Stimulated activated CD4-positive, alpha-beta T cell treated with anti-CD3 and anti-CD28 coated beads, TNF-alpha, amount 100 ng/mL, for 48 hours (primary cell): ENCODE results near the gene PCDHA2.
"Not testable (repeated sequence)": the region's sequence is repeated elsewhere in the genome, so short reads cannot be mapped to it uniquely, and the experiment has no call there.

Source experiments
- DNase-seq, 3 donors: peaks; one replicate each; pipeline ENCODE4 v3.0.0-alpha.2; 2020; ENCODE audit warnings: low read depth in 3 of 3

The PCDHA2 gene

GRCh38 chr5:140821375-140822280 is 27.0 kb downstream of the PCDHA2 start, which contains the start of gene PCDHA5:
Gene PCDHA5 (plus strand): TSS chr5:140821613.
- DNase-seq = peak in 1 of 3 donors; percentile 23

- no peak for DNase-seq
Measured at GRCh38 chr5:140822281-140822629, 27.6 kb downstream of the PCDHA2 start.

- DNase-seq = not testable (repeated sequence)
Measured at GRCh38 chr5:140822969-140823368, 28.3 kb downstream of the PCDHA2 start.

- DNase-seq = no peak
Measured at GRCh38 chr5:140823475-140823874, 28.8 kb downstream of the PCDHA2 start.

- no peak for DNase-seq
Measured at GRCh38 chr5:140827704-140828361, 33.2 kb downstream of the PCDHA2 start, which contains the start of gene PCDHA6. Gene PCDHA6 (plus strand): TSS chr5:140827960. CDS start chr5:140828092, 132 bp downstream.

GRCh38 chr5:140828362-140828737 is 33.7 kb downstream of the PCDHA2 start:
- no peak for DNase-seq

- DNase-seq = not testable (repeated sequence)
Measured at GRCh38 chr5:140829511-140830501, 35.2 kb downstream of the PCDHA2 start.

GRCh38 chr5:140833993-140834392 is 39.3 kb downstream of the PCDHA2 start, which contains the start of gene PCDHA7:
Gene PCDHA7 (plus strand): TSS chr5:140834269. CDS start chr5:140834384, 115 bp downstream.
- no peak for DNase-seq

- DNase-seq = not testable (repeated sequence)
Measured at GRCh38 chr5:140834439-140835008, 39.9 kb downstream of the PCDHA2 start.

GRCh38 chr5:140835622-140836510 is 41.2 kb downstream of the PCDHA2 start:
- DNase-seq = no peak

GRCh38 chr5:140840978-140841962 is 46.6 kb downstream of the PCDHA2 start, which contains the start of gene PCDHA8:
Gene PCDHA8 (plus strand): TSS chr5:140841187. CDS start chr5:140841322, 135 bp downstream.
- DNase-seq = peak in 1 of 3 donors; percentile 3

- no peak for DNase-seq
Measured at GRCh38 chr5:140842798-140843733, 48.4 kb downstream of the PCDHA2 start.
